VCaP (cell line): ENCODE data around the gene N4BP3.
A peak's percentile ranks its signal among the peaks of the same experiment; 100 is the strongest.

Source experiments
- H3K27ac ChIP-seq: fragments of 450-650 bp; 2 replicates; pipeline ENCODE4 v1.5.1; 2017
- TF ChIP-seq, protein P1 (sequence below): fragments of 450-650 bp; conservative IDR thresholded peaks from 2 replicates; pipeline ENCODE4 v1.5.1; 2017; ENCODE audit warnings: mild to moderate bottlenecking, moderate library complexity

Gene N4BP3

DNA sequence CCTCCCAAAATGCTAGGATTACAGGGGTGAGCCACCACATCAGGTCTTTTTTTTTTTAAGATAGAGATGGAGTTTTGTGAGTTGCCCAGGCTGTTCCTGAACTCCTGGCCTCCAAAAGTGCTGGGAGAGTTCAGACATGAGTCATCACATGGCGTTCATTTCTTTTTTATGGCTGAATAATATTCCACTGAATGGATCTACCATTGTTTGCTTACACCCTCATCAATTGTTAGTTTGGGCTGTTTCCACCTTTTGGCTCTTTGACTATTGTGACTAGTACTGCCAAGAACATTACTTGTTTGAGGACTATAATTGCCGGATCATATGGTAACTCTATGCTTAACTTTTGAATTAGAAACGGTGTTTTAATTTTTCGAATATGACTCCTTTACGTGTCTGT is 787 bp upstream of the N4BP3 start:
- TF ChIP-seq, protein P1, sequence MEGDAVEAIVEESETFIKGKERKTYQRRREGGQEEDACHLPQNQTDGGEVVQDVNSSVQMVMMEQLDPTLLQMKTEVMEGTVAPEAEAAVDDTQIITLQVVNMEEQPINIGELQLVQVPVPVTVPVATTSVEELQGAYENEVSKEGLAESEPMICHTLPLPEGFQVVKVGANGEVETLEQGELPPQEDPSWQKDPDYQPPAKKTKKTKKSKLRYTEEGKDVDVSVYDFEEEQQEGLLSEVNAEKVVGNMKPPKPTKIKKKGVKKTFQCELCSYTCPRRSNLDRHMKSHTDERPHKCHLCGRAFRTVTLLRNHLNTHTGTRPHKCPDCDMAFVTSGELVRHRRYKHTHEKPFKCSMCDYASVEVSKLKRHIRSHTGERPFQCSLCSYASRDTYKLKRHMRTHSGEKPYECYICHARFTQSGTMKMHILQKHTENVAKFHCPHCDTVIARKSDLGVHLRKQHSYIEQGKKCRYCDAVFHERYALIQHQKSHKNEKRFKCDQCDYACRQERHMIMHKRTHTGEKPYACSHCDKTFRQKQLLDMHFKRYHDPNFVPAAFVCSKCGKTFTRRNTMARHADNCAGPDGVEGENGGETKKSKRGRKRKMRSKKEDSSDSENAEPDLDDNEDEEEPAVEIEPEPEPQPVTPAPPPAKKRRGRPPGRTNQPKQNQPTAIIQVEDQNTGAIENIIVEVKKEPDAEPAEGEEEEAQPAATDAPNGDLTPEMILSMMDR: no peak
- no peak overlapping the region for H3K27ac ChIP-seq

DNA sequence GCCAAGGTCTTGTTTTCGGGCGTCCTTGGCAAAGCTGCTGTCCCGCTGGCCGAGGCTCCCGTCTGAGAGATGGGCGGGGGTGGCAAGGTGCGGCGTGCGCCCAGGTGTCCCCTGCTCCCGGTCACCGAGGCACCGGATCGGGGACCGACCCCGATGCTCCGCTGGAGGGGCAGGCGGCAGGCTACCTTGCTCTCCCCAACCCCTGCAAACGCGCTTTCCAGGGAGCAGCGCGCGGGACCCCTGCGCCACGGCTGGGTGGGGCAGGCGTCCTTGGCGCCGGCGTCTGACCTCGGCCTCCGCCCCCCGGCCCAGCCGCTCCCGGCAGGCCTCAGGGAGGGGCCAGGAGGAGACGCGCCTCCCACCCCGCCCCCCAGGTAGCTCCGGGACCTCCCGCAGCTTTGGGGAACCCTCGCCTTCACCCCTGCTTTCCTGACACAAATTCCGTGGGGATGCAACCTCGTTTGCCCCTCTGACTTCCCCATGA is 551 bp downstream of the N4BP3 start:
- TF ChIP-seq, protein P1: no peak
- H3K27ac ChIP-seq: peak overlapping the region; percentile 47; the same call in 1 of the 2 replicates

DNA sequence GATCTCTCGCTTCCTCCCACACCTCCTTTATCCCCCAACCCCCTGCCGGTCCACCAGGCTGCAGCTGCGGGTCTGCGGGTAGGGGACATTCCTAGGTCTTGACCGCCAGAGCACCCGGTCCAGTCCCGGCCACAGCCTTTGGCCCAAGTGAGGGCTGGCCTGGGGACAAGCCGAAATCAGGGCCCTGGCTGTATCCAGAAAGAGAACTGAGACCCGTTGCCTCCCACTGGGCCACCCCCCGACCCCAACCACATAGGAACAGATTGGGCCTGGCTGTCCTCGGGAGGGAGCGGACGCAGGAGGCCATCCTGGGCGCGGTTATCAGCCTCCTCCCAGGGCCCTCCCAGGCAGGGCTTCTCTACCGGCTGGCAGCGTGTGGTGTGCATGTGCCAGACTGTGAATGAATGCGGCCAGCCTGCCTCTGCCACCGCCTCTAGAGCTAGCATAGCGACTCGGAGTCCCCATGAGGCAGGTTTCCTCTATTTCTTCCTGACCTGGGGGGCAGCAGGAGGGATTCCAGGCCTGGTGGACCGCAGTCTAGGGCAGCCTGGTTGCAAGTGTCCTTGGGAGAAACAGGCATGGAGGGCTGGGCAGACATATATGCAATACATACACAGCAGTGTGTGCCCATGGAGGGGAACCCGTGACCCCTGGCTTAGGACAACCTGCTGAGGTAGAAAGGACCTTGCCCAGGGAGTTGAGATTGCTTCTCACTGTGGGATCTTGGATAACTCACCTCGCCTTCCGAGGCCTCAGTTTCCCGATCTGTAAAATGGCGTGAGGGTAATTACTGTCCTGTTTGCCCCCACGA is 1.2 kb downstream of the N4BP3 start:
- H3K27ac ChIP-seq: peak overlapping the region; percentile 47; the same call in 1 of the 2 replicates
- TF ChIP-seq, protein P1: no peak

DNA sequence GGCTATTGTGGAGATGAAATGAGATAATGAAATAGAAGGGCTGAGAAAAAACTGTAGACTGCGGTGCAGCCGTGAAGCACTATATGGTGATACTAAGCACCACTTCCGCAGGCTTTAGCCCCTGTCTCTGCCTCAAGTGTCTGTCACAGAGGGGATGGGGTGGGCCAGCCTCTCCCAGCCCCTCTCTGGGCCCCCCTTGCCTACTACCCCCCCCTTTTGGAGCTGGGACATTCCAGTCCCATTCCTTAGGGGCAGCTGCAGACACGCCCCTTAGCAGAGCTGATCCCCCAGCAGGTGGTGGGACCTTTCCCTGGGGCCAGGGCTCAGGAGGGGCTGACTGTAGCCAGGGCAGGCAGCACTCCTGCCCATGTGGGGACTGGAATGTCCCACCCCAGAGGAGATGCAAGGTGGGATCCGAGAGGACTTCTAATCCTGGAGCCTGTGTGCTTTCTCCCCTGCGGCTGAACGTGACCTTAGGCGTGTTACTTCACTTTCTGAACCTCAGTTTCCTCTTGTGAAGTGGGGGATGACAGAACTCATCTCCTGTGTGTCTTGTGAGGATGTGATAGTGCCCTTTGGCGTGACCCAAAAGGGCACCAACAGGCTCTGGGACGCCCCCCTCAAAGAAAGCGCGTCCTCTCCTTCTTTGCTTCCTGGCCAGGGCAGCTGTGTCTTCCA is 1.9 kb downstream of the N4BP3 start:
- H3K27ac ChIP-seq: no peak overlapping the region
- TF ChIP-seq, protein P1: no peak

DNA sequence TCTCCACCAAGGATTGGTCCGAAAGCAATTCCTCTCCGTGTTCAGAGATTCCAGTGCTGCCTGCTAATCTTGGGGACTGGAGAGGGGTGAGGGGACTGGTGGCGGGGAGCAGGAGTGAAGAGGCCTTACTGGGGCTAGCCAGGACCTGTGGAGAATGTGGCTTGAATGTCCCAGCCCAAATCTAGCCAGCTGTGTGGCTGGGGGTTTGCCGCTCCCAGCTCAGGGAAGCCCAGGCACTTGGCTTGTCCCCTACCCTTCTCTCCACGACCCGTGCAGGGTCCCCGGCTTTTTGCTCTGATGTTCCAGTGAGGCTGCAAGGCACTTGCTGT is 2.4 kb downstream of the N4BP3 start:
- TF ChIP-seq, protein P1: no peak
- no peak overlapping the region for H3K27ac ChIP-seq

DNA sequence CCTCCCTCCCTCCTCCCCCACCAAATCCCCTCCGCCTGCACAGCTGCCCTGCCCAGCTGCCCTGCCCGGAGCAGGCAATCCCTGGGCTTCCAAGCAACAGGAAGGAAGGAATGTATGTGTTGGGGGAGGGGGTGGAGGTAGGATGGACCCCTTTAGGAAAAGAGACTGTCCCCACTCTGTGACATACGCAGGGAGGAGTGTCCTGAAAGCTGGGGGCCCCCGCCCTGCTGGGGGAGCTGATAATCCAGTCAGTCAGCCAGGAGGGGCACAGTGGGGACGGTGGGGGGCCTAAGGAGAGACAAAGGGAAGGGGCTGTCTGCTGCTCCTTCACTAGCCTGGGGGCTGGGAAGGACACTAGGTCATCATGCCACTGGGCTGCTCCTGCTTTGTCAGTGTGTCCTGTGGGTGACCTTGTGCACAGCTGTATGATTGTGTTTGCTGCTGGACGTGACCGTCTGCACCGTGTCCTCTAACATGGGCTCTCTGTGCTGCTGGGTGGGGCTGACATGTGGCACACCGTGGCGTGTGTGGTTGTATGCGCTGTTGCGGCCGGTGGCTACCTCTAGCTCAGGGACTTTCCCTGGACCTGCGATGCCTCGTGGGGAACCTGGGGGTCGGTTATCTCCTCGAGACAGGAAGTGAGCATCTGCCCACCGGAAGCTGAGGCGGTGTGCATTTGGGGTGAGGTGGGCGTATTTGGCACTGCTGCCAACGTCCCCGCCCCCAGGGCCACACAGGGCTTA is 3.0 kb downstream of the N4BP3 start:
- TF ChIP-seq, protein P1: no peak
- H3K27ac ChIP-seq: no peak overlapping the region
